HG02938 (cell line): ENCODE measurements around the gene KCNE5.
"Not testable (repeated sequence)": the region's sequence is repeated elsewhere in the genome, so short reads cannot be mapped to it uniquely, and the experiment has no call there.

Experiments used
- ATAC-seq: cut with Tn5 transposase; IDR thresholded peaks from one replicate; pipeline ENCODE4 v1.9.1; 2021; ENCODE audit warnings: mild to moderate bottlenecking, moderate library complexity; ENCODE audit not compliant: unreplicated experiment

Gene KCNE5

GRCh38 chrX:109624641-109625616 lies at the start of gene KCNE5:
KCNE5 (minus strand) TSS chrX:109625172; CDS start chrX:109625020, 152 bp downstream.
- ATAC-seq = no peak

- ATAC-seq = no peak
These were observed 47.3 kb upstream of the KCNE5 start for GRCh38 chrX:109672239-109672638.

- not testable (repeated sequence) for ATAC-seq
These were observed 46.2 kb upstream of the KCNE5 start for GRCh38 chrX:109671170-109671569.

GRCh38 chrX:109667986-109668385 lies 43.0 kb upstream of the KCNE5 start:
- ATAC-seq = no peak

- ATAC-seq = no peak
These were observed 35.6 kb upstream of the KCNE5 start for GRCh38 chrX:109660435-109661143.

GRCh38 chrX:109658391-109658790 lies 33.4 kb upstream of the KCNE5 start:
- no peak for ATAC-seq

GRCh38 chrX:109657364-109657763 lies 32.4 kb upstream of the KCNE5 start:
- ATAC-seq = not testable (repeated sequence)

GRCh38 chrX:109656774-109657173 lies 31.8 kb upstream of the KCNE5 start:
- no peak for ATAC-seq

GRCh38 chrX:109655502-109656201 lies 30.7 kb upstream of the KCNE5 start:
- ATAC-seq = no peak

- no peak for ATAC-seq
These were observed 29.6 kb upstream of the KCNE5 start for GRCh38 chrX:109654516-109655109.

GRCh38 chrX:109644671-109645070 lies 19.7 kb upstream of the KCNE5 start:
- ATAC-seq = not testable (repeated sequence)

GRCh38 chrX:109643687-109644086 lies 18.7 kb upstream of the KCNE5 start:
- ATAC-seq = no peak

- ATAC-seq = no peak
These were observed 13.2 kb upstream of the KCNE5 start for GRCh38 chrX:109638158-109638557.

- ATAC-seq = not testable (repeated sequence)
These were observed 12.5 kb upstream of the KCNE5 start for GRCh38 chrX:109637477-109637876.

- no peak for ATAC-seq
These were observed 10.2 kb upstream of the KCNE5 start for GRCh38 chrX:109635146-109635545.

GRCh38 chrX:109632906-109633504 lies 8.0 kb upstream of the KCNE5 start:
- ATAC-seq = no peak

GRCh38 chrX:109629310-109629709 lies 4.3 kb upstream of the KCNE5 start:
- no peak for ATAC-seq

GRCh38 chrX:109626637-109627036 lies 1.7 kb upstream of the KCNE5 start:
- ATAC-seq = no peak

- no peak for ATAC-seq
These were observed 975 bp downstream of the KCNE5 start for GRCh38 chrX:109623997-109624396.

GRCh38 chrX:109622270-109622669 lies 2.7 kb downstream of the KCNE5 start:
- no peak for ATAC-seq
